HepG2 (cell line): ENCODE results near the gene OTUD7B. TPM values are rescaled to one million over a fixed set of nuclear protein-coding genes. Genes with fewer than 3 reads are reported as not detected.

Source experiments
- EEA1 ChIP-seq: sonication (generic); formaldehyde crosslinking; IDR thresholded peaks from 2 replicates; pipeline ENCODE4 v1.5.1; 2020; ENCODE audit warnings: mild to moderate bottlenecking, missing genetic modification reagents, borderline replicate concordance
- NCOA1 ChIP-seq: sonication (generic); formaldehyde crosslinking; IDR thresholded peaks from 2 replicates; pipeline ENCODE4 v1.9.0; 2021; ENCODE audit warnings: missing genetic modification reagents
- ZBTB1 ChIP-seq: sonication (generic); formaldehyde crosslinking; IDR thresholded peaks from 2 replicates; pipeline ENCODE4 v1.4.0; 2020; ENCODE audit warnings: missing genetic modification reagents, borderline replicate concordance
- ZBTB7A ChIP-seq: sonication (generic); formaldehyde crosslinking; IDR thresholded peaks from 2 replicates; pipeline ENCODE4 v1.8.0; 2022; ENCODE audit warnings: mild to moderate bottlenecking, missing genetic modification reagents
- ZNF841 ChIP-seq: sonication (generic); formaldehyde crosslinking; IDR thresholded peaks from 2 replicates; pipeline ENCODE4 v1.8.1; 2023; ENCODE audit warnings: missing genetic modification reagents, borderline replicate concordance
- polyA plus RNA-seq, 8 experiments: library from polyadenylated mRNA; depleted of rRNA in 3 of 8; stranded (reverse) in 7 of 8; unstranded in 1 of 8; fragments of >200 nt; fragmentation: Illumina TruSeq in 4 of 8; extraction: Trizol in 4 of 8; gene quantifications; 2 replicates each; pipeline versions ENCODE4 v1.2.1 to v1.2.3, GENCODE V29; 2011 to 2016; ENCODE audit warnings: low read depth in 4 of 8, missing spikeins in 1 of 8, mixed read lengths in 1 of 8; ENCODE audit not compliant: insufficient read depth in 1 of 8
- total RNA-seq, 5 experiments: library from RNA; depleted of rRNA; stranded (reverse); fragments of >200 nt; fragmentation: Illumina TruSeq; extraction: Trizol; gene quantifications; 2 replicates each; pipeline ENCODE4 v1.2.3, GENCODE V29; 2016; ENCODE audit warnings: low read depth in 1 of 5
- TF ChIP-seq, protein P1 (sequence below): sonication (generic); formaldehyde crosslinking; conservative IDR thresholded peaks from 2 replicates; pipeline ENCODE4 v1.4.0; 2020; ENCODE audit warnings: mild to moderate bottlenecking, missing genetic modification reagents, moderate library complexity
- TF ChIP-seq, protein P2 (sequence below): sonication (generic); formaldehyde crosslinking; IDR thresholded peaks from 2 replicates; pipeline ENCODE4 v1.4.0; 2020; ENCODE audit warnings: mild to moderate bottlenecking, missing genetic modification reagents
- TF ChIP-seq, protein P3 (sequence below): sonication (generic); formaldehyde crosslinking; IDR thresholded peaks from 2 replicates; pipeline ENCODE4 v1.5.1; 2020; ENCODE audit warnings: mild to moderate bottlenecking, missing genetic modification reagents, borderline replicate concordance
- TF ChIP-seq, protein P4 (sequence below): sonication (generic); formaldehyde crosslinking; IDR thresholded peaks from 2 replicates; pipeline ENCODE4 v1.5.0; 2020; ENCODE audit warnings: mild to moderate bottlenecking, missing genetic modification reagents, borderline replicate concordance
- TF ChIP-seq, protein P5 (sequence below): sonication (generic); formaldehyde crosslinking; IDR thresholded peaks from 2 replicates; pipeline ENCODE4 v1.9.0; 2021; ENCODE audit warnings: missing genetic modification reagents, borderline replicate concordance
- TF ChIP-seq, protein P6 (sequence below): sonication (generic); formaldehyde crosslinking; IDR thresholded peaks from 2 replicates; pipeline ENCODE4 v1.4.0; 2020; ENCODE audit warnings: missing genetic modification reagents, mild to moderate bottlenecking, borderline replicate concordance
- TF ChIP-seq, protein P7 (sequence below): sonication (generic); formaldehyde crosslinking; IDR thresholded peaks from 2 replicates; pipeline ENCODE4 v1.4.0; 2020; ENCODE audit warnings: mild to moderate bottlenecking, missing genetic modification reagents

Gene OTUD7B
- total and polyA plus RNA-seq, 2 of the 13 experiments (the other 11 are each of a cell fraction or from before 2014, with no cell fraction given), result 5.1 to 11.2 TPM

DNA sequence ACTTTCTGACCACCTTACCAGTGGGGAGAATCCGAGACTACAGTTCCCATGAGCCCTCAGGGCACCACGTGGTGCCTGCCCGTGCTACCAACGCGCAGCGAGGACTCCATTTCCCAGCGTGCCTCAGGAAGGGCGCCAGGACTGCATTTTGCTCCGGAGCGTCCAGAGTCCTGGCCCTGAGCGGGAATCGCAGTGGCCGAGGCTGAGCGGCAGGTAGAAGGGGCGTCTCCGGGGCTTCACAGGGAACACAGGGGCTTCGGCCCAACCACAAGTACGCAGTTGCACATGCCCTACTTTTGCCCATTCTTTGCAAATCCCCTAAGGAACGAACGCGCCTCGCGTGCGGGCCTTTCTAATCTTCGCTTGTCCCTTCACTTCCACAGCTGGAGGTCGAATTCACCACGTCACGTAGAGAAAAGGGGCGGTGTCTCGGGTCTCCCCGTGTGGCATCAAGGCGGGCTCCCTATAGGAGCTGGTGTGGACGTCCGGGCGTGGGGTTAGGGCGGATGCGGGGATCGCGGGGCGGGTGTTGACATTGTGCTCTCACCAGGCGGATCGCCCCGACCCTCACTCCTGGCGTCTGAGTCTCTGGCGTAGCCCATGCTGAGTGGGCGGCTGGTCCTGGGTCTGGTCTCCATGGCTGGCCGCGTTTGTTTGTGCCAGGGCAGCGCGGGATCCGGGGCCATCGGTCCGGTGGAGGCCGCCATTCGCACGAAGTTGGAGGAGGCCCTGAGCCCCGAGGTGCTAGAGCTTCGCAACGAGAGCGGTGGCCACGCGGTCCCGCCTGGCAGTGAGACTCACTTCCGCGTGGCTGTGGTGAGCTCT, 110.9 kb downstream of the OTUD7B start, which contains the start of gene BOLA1 (continued):
- TF ChIP-seq, protein P1, sequence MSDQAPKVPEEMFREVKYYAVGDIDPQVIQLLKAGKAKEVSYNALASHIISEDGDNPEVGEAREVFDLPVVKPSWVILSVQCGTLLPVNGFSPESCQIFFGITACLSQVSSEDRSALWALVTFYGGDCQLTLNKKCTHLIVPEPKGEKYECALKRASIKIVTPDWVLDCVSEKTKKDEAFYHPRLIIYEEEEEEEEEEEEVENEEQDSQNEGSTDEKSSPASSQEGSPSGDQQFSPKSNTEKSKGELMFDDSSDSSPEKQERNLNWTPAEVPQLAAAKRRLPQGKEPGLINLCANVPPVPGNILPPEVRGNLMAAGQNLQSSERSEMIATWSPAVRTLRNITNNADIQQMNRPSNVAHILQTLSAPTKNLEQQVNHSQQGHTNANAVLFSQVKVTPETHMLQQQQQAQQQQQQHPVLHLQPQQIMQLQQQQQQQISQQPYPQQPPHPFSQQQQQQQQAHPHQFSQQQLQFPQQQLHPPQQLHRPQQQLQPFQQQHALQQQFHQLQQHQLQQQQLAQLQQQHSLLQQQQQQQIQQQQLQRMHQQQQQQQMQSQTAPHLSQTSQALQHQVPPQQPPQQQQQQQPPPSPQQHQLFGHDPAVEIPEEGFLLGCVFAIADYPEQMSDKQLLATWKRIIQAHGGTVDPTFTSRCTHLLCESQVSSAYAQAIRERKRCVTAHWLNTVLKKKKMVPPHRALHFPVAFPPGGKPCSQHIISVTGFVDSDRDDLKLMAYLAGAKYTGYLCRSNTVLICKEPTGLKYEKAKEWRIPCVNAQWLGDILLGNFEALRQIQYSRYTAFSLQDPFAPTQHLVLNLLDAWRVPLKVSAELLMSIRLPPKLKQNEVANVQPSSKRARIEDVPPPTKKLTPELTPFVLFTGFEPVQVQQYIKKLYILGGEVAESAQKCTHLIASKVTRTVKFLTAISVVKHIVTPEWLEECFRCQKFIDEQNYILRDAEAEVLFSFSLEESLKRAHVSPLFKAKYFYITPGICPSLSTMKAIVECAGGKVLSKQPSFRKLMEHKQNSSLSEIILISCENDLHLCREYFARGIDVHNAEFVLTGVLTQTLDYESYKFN (CRISPR knock-in tag), result no peak
- TF ChIP-seq, protein P2, sequence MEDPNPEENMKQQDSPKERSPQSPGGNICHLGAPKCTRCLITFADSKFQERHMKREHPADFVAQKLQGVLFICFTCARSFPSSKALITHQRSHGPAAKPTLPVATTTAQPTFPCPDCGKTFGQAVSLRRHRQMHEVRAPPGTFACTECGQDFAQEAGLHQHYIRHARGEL (CRISPR knock-in tag), result no peak
- no peak for TF ChIP-seq NCOA1 (CRISPR knock-in tag)
- TF ChIP-seq, protein P3, sequence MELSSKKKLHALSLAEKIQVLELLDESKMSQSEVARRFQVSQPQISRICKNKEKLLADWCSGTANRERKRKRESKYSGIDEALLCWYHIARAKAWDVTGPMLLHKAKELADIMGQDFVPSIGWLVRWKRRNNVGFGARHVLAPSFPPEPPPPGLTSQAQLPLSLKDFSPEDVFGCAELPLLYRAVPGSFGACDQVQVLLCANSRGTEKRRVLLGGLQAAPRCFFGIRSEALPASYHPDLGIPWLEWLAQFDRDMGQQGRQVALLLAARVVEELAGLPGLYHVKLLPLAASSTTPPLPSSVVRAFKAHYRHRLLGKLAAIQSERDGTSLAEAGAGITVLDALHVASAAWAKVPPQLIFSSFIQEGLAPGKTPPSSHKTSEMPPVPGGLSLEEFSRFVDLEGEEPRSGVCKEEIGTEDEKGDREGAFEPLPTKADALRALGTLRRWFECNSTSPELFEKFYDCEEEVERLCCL (CRISPR knock-in tag), result no peak
- TF ChIP-seq, protein P4, sequence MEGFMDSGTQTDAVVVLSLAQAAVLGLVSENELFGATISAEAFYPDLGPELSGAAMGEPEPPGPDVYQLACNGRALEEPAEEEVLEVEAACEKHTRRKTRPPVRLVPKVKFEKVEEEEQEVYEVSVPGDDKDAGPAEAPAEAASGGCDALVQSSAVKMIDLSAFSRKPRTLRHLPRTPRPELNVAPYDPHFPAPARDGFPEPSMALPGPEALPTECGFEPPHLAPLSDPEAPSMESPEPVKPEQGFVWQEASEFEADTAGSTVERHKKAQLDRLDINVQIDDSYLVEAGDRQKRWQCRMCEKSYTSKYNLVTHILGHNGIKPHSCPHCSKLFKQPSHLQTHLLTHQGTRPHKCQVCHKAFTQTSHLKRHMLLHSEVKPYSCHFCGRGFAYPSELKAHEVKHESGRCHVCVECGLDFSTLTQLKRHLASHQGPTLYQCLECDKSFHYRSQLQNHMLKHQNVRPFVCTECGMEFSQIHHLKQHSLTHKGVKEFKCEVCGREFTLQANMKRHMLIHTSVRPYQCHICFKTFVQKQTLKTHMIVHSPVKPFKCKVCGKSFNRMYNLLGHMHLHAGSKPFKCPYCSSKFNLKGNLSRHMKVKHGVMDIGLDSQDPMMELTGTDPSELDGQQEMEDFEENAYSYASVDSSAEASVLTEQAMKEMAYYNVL (CRISPR knock-in tag), result no peak
- TF ChIP-seq, protein P5, sequence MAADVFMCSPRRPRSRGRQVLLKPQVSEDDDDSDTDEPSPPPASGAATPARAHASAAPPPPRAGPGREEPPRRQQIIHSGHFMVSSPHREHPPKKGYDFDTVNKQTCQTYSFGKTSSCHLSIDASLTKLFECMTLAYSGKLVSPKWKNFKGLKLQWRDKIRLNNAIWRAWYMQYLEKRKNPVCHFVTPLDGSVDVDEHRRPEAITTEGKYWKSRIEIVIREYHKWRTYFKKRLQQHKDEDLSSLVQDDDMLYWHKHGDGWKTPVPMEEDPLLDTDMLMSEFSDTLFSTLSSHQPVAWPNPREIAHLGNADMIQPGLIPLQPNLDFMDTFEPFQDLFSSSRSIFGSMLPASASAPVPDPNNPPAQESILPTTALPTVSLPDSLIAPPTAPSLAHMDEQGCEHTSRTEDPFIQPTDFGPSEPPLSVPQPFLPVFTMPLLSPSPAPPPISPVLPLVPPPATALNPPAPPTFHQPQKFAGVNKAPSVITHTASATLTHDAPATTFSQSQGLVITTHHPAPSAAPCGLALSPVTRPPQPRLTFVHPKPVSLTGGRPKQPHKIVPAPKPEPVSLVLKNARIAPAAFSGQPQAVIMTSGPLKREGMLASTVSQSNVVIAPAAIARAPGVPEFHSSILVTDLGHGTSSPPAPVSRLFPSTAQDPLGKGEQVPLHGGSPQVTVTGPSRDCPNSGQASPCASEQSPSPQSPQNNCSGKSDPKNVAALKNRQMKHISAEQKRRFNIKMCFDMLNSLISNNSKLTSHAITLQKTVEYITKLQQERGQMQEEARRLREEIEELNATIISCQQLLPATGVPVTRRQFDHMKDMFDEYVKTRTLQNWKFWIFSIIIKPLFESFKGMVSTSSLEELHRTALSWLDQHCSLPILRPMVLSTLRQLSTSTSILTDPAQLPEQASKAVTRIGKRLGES (CRISPR knock-in tag), result no peak
- no peak for TF ChIP-seq EEA1 (CRISPR knock-in tag)
- TF ChIP-seq, protein P6, sequence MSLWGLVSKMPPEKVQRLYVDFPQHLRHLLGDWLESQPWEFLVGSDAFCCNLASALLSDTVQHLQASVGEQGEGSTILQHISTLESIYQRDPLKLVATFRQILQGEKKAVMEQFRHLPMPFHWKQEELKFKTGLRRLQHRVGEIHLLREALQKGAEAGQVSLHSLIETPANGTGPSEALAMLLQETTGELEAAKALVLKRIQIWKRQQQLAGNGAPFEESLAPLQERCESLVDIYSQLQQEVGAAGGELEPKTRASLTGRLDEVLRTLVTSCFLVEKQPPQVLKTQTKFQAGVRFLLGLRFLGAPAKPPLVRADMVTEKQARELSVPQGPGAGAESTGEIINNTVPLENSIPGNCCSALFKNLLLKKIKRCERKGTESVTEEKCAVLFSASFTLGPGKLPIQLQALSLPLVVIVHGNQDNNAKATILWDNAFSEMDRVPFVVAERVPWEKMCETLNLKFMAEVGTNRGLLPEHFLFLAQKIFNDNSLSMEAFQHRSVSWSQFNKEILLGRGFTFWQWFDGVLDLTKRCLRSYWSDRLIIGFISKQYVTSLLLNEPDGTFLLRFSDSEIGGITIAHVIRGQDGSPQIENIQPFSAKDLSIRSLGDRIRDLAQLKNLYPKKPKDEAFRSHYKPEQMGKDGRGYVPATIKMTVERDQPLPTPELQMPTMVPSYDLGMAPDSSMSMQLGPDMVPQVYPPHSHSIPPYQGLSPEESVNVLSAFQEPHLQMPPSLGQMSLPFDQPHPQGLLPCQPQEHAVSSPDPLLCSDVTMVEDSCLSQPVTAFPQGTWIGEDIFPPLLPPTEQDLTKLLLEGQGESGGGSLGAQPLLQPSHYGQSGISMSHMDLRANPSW (CRISPR knock-in tag), result no peak
- no peak for TF ChIP-seq ZNF841 (CRISPR knock-in tag)
- TF ChIP-seq, protein P7, sequence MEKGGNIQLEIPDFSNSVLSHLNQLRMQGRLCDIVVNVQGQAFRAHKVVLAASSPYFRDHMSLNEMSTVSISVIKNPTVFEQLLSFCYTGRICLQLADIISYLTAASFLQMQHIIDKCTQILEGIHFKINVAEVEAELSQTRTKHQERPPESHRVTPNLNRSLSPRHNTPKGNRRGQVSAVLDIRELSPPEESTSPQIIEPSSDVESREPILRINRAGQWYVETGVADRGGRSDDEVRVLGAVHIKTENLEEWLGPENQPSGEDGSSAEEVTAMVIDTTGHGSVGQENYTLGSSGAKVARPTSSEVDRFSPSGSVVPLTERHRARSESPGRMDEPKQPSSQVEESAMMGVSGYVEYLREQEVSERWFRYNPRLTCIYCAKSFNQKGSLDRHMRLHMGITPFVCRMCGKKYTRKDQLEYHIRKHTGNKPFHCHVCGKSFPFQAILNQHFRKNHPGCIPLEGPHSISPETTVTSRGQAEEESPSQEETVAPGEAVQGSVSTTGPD (CRISPR knock-in tag), result no peak
- no peak for TF ChIP-seq ZBTB7A (CRISPR knock-in tag)
- TF ChIP-seq ZBTB1 (CRISPR knock-in tag), result no peak
